Measurements from ENCODE around the gene FYB2. TPM values are rescaled to one million over a fixed set of nuclear protein-coding genes. Genes with fewer than 3 reads are reported as not detected.

FYB2 gene
- total and polyA plus RNA-seq, 12 donors = not detected

DNA sequence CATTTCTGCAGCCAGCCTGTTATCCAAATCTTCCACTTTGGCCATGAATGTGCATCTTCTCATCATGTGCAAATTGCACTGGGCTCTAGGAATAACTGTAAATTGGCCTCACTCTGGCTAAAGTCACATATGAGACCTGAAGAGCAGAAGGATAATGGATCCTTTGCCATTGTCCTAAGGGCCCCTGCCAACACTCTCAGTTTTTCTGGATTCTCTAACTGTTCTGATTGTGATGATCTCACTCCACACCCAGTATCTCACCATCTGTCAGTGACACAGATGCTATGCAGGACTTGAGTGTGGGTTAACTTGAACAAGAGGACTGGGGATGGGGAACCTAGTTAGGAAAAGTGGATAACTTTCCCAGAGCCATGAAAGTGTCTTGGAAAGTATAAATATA is 8.5 kb upstream of the FYB2 start:
- no peaks in the 10 kb centered on the region for H3K9me3 ChIP-seq (replicated peaks in 1 of 3)
- no peaks in the 10 kb centered on the region for H3K36me3 ChIP-seq (replicated peaks in 1 of 2)
- no peak overlapping the region for H3K27ac ChIP-seq
- intact Hi-C loops (cut with DNase I) = loop anchor here in 1 of 2 donors (10.0 kb wide), 1 partner anchor 1543 kb away; no protein-coding TSS in a partner anchor
- no peak overlapping the region for H3K4me3 ChIP-seq
- DNase-seq = no peak
- peaks cover 12% of the 10 kb centered on the region for H3K27me3 ChIP-seq
- TF ChIP-seq POLR2A (IDR thresholded peaks at IDR 0.05) = no peak
- TF ChIP-seq, protein P1, sequence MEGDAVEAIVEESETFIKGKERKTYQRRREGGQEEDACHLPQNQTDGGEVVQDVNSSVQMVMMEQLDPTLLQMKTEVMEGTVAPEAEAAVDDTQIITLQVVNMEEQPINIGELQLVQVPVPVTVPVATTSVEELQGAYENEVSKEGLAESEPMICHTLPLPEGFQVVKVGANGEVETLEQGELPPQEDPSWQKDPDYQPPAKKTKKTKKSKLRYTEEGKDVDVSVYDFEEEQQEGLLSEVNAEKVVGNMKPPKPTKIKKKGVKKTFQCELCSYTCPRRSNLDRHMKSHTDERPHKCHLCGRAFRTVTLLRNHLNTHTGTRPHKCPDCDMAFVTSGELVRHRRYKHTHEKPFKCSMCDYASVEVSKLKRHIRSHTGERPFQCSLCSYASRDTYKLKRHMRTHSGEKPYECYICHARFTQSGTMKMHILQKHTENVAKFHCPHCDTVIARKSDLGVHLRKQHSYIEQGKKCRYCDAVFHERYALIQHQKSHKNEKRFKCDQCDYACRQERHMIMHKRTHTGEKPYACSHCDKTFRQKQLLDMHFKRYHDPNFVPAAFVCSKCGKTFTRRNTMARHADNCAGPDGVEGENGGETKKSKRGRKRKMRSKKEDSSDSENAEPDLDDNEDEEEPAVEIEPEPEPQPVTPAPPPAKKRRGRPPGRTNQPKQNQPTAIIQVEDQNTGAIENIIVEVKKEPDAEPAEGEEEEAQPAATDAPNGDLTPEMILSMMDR (IDR thresholded peaks at IDR 0.05) = no peak
- H3K4me1 ChIP-seq (replicated peaks in 1 of 2) = peaks cover 0 to 4% of the 10 kb centered on the region in 2 donors

DNA sequence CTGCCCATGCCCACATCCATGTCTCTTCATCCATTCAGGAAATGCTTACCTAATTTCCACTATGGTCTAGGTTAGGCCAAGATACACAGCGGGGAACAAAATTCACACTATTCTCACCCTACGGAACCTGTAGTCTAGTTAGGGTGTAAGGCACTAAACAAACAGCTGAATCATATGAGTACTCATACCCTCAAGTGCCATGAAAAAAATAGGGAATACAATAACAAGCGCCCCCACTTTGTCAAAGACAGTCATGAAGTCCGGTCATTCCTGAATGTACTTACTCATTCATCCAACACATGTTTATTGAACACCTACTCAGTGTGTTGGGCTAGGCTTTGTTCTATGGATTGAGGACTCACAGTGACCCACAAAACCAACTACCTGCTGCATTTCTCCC is 6.2 kb upstream of the FYB2 start:
- Histone ChIP-seq H3K36me3 (replicated peaks in 1 of 2) (no peaks in the 10 kb centered on the region), H3K4me3 (no peak overlapping the region), H3K4me1 (replicated peaks in 1 of 2) (no peaks in the 10 kb centered on the region), H3K27me3 (peaks cover 4% of the 10 kb centered on the region), H3K27ac (no peak overlapping the region), H3K9me3 (replicated peaks in 1 of 3) (no peaks in the 10 kb centered on the region)
- intact Hi-C loops (cut with DNase I) = loop anchor here in 1 of 2 donors (10.0 kb wide), 1 partner anchor 1541 kb away; no protein-coding TSS in a partner anchor
- no peak for TF ChIP-seq POLR2A (IDR thresholded peaks at IDR 0.05)
- TF ChIP-seq, protein P1 (IDR thresholded peaks at IDR 0.05) = no peak
- DNase-seq = no peak
- whole genome bisulfite sequencing, 4 donors = 65 to 80% (median 72%) methylated on average over 4 of the region's 4 CpGs

DNA sequence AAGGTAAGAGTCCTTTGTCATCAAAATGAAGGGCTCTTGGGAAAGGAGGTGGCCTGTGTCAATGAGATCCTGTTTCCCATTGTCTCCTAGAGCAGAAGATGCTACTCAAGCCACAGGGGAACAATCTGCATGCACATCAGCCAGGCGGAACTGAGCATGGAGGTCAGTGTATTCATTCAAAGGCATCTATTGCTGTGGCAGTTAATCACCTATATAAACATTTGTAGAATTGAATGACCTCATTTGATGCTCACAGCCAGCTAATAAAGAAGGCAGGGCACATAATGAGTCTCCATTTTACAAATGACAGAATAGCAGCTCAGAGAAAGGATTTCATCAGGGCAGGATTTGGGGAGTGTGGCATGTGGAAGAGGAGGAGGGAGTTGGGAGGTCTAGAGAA is 5.7 kb upstream of the FYB2 start:
- no peak overlapping the region for H3K27ac ChIP-seq
- peaks cover 4% of the 10 kb centered on the region for H3K27me3 ChIP-seq
- no peak for TF ChIP-seq POLR2A (IDR thresholded peaks at IDR 0.05)
- TF ChIP-seq, protein P1 (IDR thresholded peaks at IDR 0.05) = no peak
- WGBS, 4 donors = 70 to 86% (median 81%) methylated on average over 1 of the region's 1 CpG
- no peaks in the 10 kb centered on the region for H3K4me1 ChIP-seq (replicated peaks in 1 of 2)
- no peaks in the 10 kb centered on the region for H3K9me3 ChIP-seq (replicated peaks in 1 of 3)
- no peaks in the 10 kb centered on the region for H3K36me3 ChIP-seq (replicated peaks in 1 of 2)
- intact Hi-C loops (cut with DNase I) = loop anchor here in 1 of 2 donors (10.0 kb wide), 1 partner anchor 1540 kb away; no protein-coding TSS in a partner anchor
- no peak for DNase-seq
- H3K4me3 ChIP-seq = no peak overlapping the region

DNA sequence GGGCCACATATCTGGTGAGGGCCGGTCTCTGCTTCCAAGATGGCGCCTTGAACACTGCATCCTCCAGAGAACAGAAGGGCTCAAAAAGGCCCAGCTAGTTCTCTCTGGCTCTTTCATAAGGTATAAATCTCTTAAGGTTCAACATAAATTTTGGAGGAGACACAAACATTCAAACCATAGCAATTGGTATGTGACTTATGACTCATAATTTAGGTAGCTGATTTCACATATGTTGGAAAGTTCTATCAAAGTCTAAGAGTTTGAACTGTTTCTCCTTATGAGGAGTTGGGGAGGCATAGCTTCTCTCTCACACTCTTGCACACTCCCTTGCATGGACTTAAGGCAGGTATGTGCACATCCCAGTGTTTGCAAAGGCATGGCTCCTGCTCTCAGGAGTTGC is 5.1 kb upstream of the FYB2 start:
- Histone ChIP-seq H3K9me3 (replicated peaks in 1 of 3) (no peaks in the 10 kb centered on the region), H3K36me3 (replicated peaks in 1 of 2) (no peaks in the 10 kb centered on the region), H3K27me3 (peaks cover 4% of the 10 kb centered on the region), H3K4me1 (replicated peaks in 1 of 2) (no peaks in the 10 kb centered on the region), H3K4me3 (no peak overlapping the region), H3K27ac (no peak overlapping the region)
- intact Hi-C loops (cut with DNase I) = loop anchor here in 1 of 2 donors (10.0 kb wide), 1 partner anchor 1539 kb away; no protein-coding TSS in a partner anchor
- TF ChIP-seq POLR2A (IDR thresholded peaks at IDR 0.05) = no peak
- TF ChIP-seq, protein P1 (IDR thresholded peaks at IDR 0.05) = no peak
- DNase-seq = no peak
- WGBS, 4 donors = 67 to 97% (median 96%) methylated on average over 2 of the region's 2 CpGs
